GM12878 (cell line): Measurements from ENCODE around the gene ASIC2. TPM values are rescaled to one million over a fixed set of nuclear protein-coding genes. Genes with fewer than 3 reads are reported as not detected.

Experiments
- ATAC-seq: fragments of 200-7000 bp; cut with Tn5 transposase; 3 replicates; pipeline ENCODE4 v1.9.1; 2020; ENCODE audit warnings: mild to moderate bottlenecking, moderate library complexity
- BruUV-seq: library from RNA; stranded (reverse); fragments of 400-500 nt; replicated peaks from 2 replicates; lab custom pipeline; 2021; lab: Mats Ljungman, UMichigan
- CTCF ChIA-PET: fragments of 300-600 bp; sonication (Branson Sonifier 250); formaldehyde crosslinking; extraction: SDS; loops from one replicate; lab custom pipeline; 2021; ENCODE audit warnings: inconsistent platforms; lab: Yijun Ruan, JAX
- POLR2A ChIA-PET: fragments of 350-600 bp; formaldehyde crosslinking; extraction: SDS; loops from one replicate; lab custom pipeline; 2021; ENCODE audit warnings: inconsistent platforms; lab: Charles Lee
- RAD21 ChIA-PET: fragments of 300-600 bp; sonication (Branson Sonifier 250); formaldehyde crosslinking; loops from one replicate; lab custom pipeline; 2023; ENCODE audit warnings: antibody characterized with exemption; ENCODE audit not compliant: unreplicated experiment; lab: Charles Lee
- SMC1A ChIA-PET: fragments of 300-600 bp; sonication (Branson Sonifier 250); formaldehyde crosslinking; loops from one replicate; lab custom pipeline; 2023; ENCODE audit not compliant: unreplicated experiment, uncharacterized antibody; lab: Charles Lee
- DNase-seq: peaks from one replicate; pipeline ENCODE4 v3.0.0-alpha.2; 2011; ENCODE audit warnings: low read depth, low spot score
- FAIRE-seq: peaks from 3 replicates; lab custom pipeline; 2011; peaks lifted over from hg19 to GRCh38; lab: Jason Lieb, UNC
- H2AFZ ChIP-seq: 2 replicates; pipeline ENCODE4 v1.6.0; 2011; ENCODE audit warnings: low read depth, low read length, control low read depth; ENCODE audit not compliant: control insufficient read depth
- H3K27ac ChIP-seq: 2 replicates; pipeline ENCODE4 v1.5.1; 2011; ENCODE audit warnings: control low read depth; ENCODE audit not compliant: control insufficient read depth, insufficient read depth
- H3K27me3 ChIP-seq, 2 experiments: replicated peaks in 1 of 2; 2 replicates each; pipeline versions ENCODE4 v1.6.0 to v1.6.1; 2011; ENCODE audit warnings: low read length in 1 of 2; ENCODE audit not compliant: control insufficient read depth in 2 of 2, insufficient read depth in 2 of 2
- H3K36me3 ChIP-seq, 2 experiments: 2 replicates each; pipeline ENCODE4 v1.5.1; 2011; ENCODE audit warnings: low read length in 1 of 2; ENCODE audit not compliant: control insufficient read depth in 2 of 2, insufficient read depth in 2 of 2
- H3K4me1 ChIP-seq: 2 replicates; pipeline ENCODE4 v1.6.1; 2011; ENCODE audit warnings: mild to moderate bottlenecking, low read length, moderate library complexity, mixed read lengths; ENCODE audit not compliant: control insufficient read depth, insufficient read depth
- H3K4me2 ChIP-seq: 2 replicates; pipeline ENCODE4 v1.6.0; 2011; ENCODE audit warnings: control low read depth; ENCODE audit not compliant: control insufficient read depth, insufficient read depth
- H3K4me3 ChIP-seq: fragments of 200-600 bp; sonication (generic); 2 replicates; pipeline ENCODE4 v1.5.1; 2016
- H3K79me2 ChIP-seq: 2 replicates; pipeline ENCODE4 v1.6.0; 2011; ENCODE audit warnings: low read length; ENCODE audit not compliant: control insufficient read depth, insufficient read depth
- H3K9ac ChIP-seq: 2 replicates; pipeline ENCODE4 v1.8.0; 2011; ENCODE audit warnings: low read length, control low read depth, mixed read lengths; ENCODE audit not compliant: control insufficient read depth, insufficient read depth
- H3K9me3 ChIP-seq: replicated peaks from 3 replicates; pipeline ENCODE4 v1.5.1; 2011; ENCODE audit warnings: mild to moderate bottlenecking, low read length; ENCODE audit not compliant: control insufficient read depth, insufficient read depth
- H4K20me1 ChIP-seq: 2 replicates; pipeline ENCODE4 v1.6.0; 2011; ENCODE audit not compliant: control insufficient read depth, insufficient read depth
- ATF3 ChIP-seq: IDR thresholded peaks from 2 replicates; pipeline ENCODE4 v1.6.1; 2011; ENCODE audit warnings: low read depth, mild to moderate bottlenecking, low read length, moderate library complexity, borderline replicate concordance; ENCODE audit errors: extremely low read depth
- EZH2 ChIP-seq: IDR thresholded peaks from 2 replicates; pipeline ENCODE4 v1.6.1; 2012; ENCODE audit warnings: low read depth, mild to moderate bottlenecking, control low read depth, inconsistent platforms, low read length, borderline replicate concordance; ENCODE audit not compliant: control insufficient read depth
- NFIC ChIP-seq: IDR thresholded peaks from 2 replicates; pipeline ENCODE4 v1.6.1; 2012; ENCODE audit warnings: low read depth, mild to moderate bottlenecking, inconsistent platforms, low read length, moderate library complexity
- NFXL1 ChIP-seq: fragments of 450-650 bp; IDR thresholded peaks from 2 replicates; pipeline ENCODE4 v1.6.1; 2017; ENCODE audit warnings: antibody characterized with exemption, mild to moderate bottlenecking, borderline replicate concordance
- PBX3 ChIP-seq: IDR thresholded peaks from 2 replicates; pipeline ENCODE4 v1.6.1; 2011; ENCODE audit warnings: mild to moderate bottlenecking, low read depth, low read length, moderate library complexity; ENCODE audit not compliant: insufficient replicate concordance
- SIX5 ChIP-seq: IDR thresholded peaks from 2 replicates; pipeline ENCODE4 v1.6.1; 2011; ENCODE audit warnings: mild to moderate bottlenecking, low read depth, low read length, moderate library complexity; ENCODE audit not compliant: severe bottlenecking
- ZNF274 ChIP-seq: IDR thresholded peaks from one replicate; pipeline ENCODE4 v1.8.0; 2011; ENCODE audit not compliant: insufficient read length, insufficient read depth
- WGBS: methylation state at CpG from one replicate; pipeline ENCODE4 v1.1.6; 2016; ENCODE audit warnings: low lambda C conversion rate; ENCODE audit not compliant: insufficient replicate concordance, insufficient coverage; ENCODE audit errors: missing lambda C conversion rate; 5-methylcytosine and 5-hydroxymethylcytosine counted together
- in situ Hi-C: fragments of 300-500 bp; cut with MboI; formaldehyde crosslinking; loops from 9 replicates; pipeline ENCODE4 v1.14.3; 2018; ENCODE audit warnings: mixed read lengths
- intact Hi-C: fragments of 100-400 bp; cut with micrococcal nuclease; formaldehyde crosslinking; loops from one replicate; pipeline ENCODE4 v1.14.2; 2022; ENCODE audit not compliant: unreplicated experiment
- polyA plus RNA-seq, 11 experiments: library from polyadenylated mRNA; depleted of rRNA in 4 of 11; unstranded in 6 of 11; stranded (reverse) in 5 of 11; fragments of >200 nt; fragmentation: Nextera tagmentation in 4 of 11; fragmentation: Illumina TruSeq in 1 of 11; extraction: Ambion mirVana in 4 of 11; extraction: Trizol in 1 of 11; gene quantifications; 1 replicate in 1 of 11; 2 replicates in 10 of 11; pipeline versions ENCODE4 v1.2.1 to v1.2.3, GENCODE V29; 2011 to 2016; ENCODE audit warnings: inconsistent platforms in 2 of 11, missing spikeins in 2 of 11, low read depth in 1 of 11
- total RNA-seq, 4 experiments: library from RNA; depleted of rRNA in 3 of 4; stranded (reverse); fragments of >200 nt in 3 of 4; fragmentation: Illumina TruSeq in 1 of 4; extraction: Trizol in 1 of 4; gene quantifications; 2 replicates each; pipeline versions ENCODE4 v1.2.1 to v1.2.3, GENCODE V29; 2013 to 2021
- TF ChIP-seq, protein P1 (sequence below): IDR thresholded peaks from 2 replicates; pipeline ENCODE4 v1.6.1; 2012; ENCODE audit warnings: low read depth, low read length, improper control_type of control experiment

The ASIC2 gene
- total and polyA plus RNA-seq, 10 of the 15 experiments (the other 5 are each of a cell fraction or from before 2014, with no cell fraction given), result not detected

DNA sequence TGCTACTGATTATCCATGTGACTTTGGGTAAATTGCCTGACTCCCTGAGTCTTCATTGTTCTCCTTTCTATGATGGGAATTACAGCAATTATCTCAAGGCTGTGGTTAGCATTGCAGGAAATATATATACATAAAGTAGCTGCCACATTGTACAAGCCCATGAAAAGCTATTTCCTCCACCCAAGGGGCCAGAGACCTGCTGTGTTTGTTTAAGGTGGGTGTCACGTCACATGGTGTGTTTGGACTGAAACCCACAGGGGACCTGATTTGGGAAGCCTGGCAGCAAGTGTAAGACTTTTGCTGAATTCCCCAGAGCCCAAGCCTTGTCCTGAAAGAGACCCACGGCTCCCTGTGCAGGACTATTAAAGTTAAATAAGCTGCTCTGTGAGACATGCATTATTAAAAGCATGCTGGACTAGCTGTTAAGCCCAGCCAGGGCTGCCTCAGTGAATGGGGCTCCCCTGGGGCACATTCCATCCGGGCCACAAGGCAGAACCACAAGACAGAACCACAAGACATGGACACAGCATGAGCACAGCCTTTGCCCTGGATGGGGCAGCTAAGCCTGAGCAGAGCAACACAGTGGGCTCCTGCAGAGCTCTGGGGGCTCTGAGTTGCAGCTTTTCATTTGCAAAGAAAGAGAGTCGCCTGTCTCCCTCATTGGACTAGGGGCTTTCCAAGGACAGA lies 152.5 kb downstream of the ASIC2 start (continued):
- no peak for TF ChIP-seq PBX3
- TF ChIP-seq, protein P1, sequence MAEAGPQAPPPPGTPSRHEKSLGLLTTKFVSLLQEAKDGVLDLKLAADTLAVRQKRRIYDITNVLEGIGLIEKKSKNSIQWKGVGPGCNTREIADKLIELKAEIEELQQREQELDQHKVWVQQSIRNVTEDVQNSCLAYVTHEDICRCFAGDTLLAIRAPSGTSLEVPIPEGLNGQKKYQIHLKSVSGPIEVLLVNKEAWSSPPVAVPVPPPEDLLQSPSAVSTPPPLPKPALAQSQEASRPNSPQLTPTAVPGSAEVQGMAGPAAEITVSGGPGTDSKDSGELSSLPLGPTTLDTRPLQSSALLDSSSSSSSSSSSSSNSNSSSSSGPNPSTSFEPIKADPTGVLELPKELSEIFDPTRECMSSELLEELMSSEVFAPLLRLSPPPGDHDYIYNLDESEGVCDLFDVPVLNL, result no peak
- TF ChIP-seq NFXL1, result no peak
- TF ChIP-seq NFIC, result no peak
- TF ChIP-seq ZNF274, result no peak
- no peak for TF ChIP-seq ATF3
- TF ChIP-seq, all 136 proteins: peak for 0

GRCh38 chr17:33138627-33139026 lies 154.5 kb downstream of the ASIC2 start:
- TF ChIP-seq EZH2, result no peak
- no peak for TF ChIP-seq SIX5
- Histone ChIP-seq H3K27me3 (peaks cover 0 to 2% of the 10 kb centered on the region in 2 experiments; a peak in 2 of 4 replicates), H3K36me3 (no peaks in the 10 kb centered on the region), H3K4me2 (no peak overlapping the region), H3K79me2 (no peaks in the 10 kb centered on the region), H3K9me3 (no peaks in the 10 kb centered on the region), H4K20me1 (no peaks in the 10 kb centered on the region), H2AFZ (no peak overlapping the region), H3K27ac (no peak overlapping the region), H3K4me1 (no peaks in the 10 kb centered on the region), H3K9ac (no peak overlapping the region), H3K4me3 (no peak overlapping the region)
- ATAC-seq (no peak), FAIRE-seq (no peak), DNase-seq (no peak)
- in situ Hi-C loops (no loop called here), intact Hi-C loops (no loop called here)
- ChIA-PET SMC1A (no interaction called here), RAD21 (no interaction called here), POLR2A (no interaction called here), CTCF (no interaction called here)
- no TSS peak for BruUV-seq
- WGBS, result 33% methylated on average over 3 of the region's 3 CpGs
